CD4-positive, CD25-positive, alpha-beta regulatory T cell (primary cell): ENCODE results near the gene P2RY11. TPM values are rescaled to one million over a fixed set of nuclear protein-coding genes. Genes with fewer than 3 reads are reported as not detected.
A peak's percentile ranks its signal among the peaks of the same experiment; 100 is the strongest.

ENCODE experiments used
- ATAC-seq, 2 donors: fragments of 150-1000 bp; cut with Tn5 transposase; one replicate each; pipeline ENCODE4 v1.10.0; 2021; ENCODE audit warnings: low read depth in 2 of 2, moderate number of reproducible peaks in 2 of 2, moderate library complexity in 1 of 2
- DNase-seq, 3 donors: peaks; one replicate each; pipeline versions ENCODE4 v3.0.0 to v3.0.0-alpha.2; 2012 to 2022; ENCODE audit warnings: mixed read lengths in 1 of 3
- H3K27ac ChIP-seq: one replicate; pipeline ENCODE4 v1.7.0; 2013; ENCODE audit warnings: mild to moderate bottlenecking, low read length; ENCODE audit not compliant: insufficient read depth, poor library complexity, severe bottlenecking
- H3K27me3 ChIP-seq: one replicate; pipeline ENCODE4 v1.7.0; 2013; ENCODE audit warnings: low read length; ENCODE audit not compliant: control insufficient read depth, insufficient read depth
- H3K36me3 ChIP-seq: one replicate; pipeline ENCODE4 v1.7.0; 2013; ENCODE audit warnings: mild to moderate bottlenecking, low read length, moderate library complexity; ENCODE audit not compliant: control insufficient read depth, insufficient read depth
- H3K4me1 ChIP-seq: 2 replicates; pipeline ENCODE4 v1.7.0; 2013; ENCODE audit warnings: mild to moderate bottlenecking, low read length; ENCODE audit not compliant: insufficient read depth, control insufficient read depth, poor library complexity, severe bottlenecking
- H3K4me3 ChIP-seq: one replicate; pipeline ENCODE4 v1.7.0; 2013; ENCODE audit warnings: low read depth, mild to moderate bottlenecking, low read length, moderate library complexity
- H3K9me3 ChIP-seq, 2 experiments: 1 replicate in 1 of 2; 2 replicates in 1 of 2; pipeline ENCODE4 v1.7.0; 2013; ENCODE audit warnings: low read length in 2 of 2, mild to moderate bottlenecking in 1 of 2, moderate library complexity in 1 of 2; ENCODE audit not compliant: control insufficient read depth in 2 of 2
- H3K27ac Mint-ChIP-seq, 3 donors: one replicate each; pipeline ENCODE4 v1.8.0; 2020 to 2022; ENCODE audit warnings: mild to moderate bottlenecking in 3 of 3, mixed read lengths in 3 of 3, moderate library complexity in 2 of 3
- H3K27me3 Mint-ChIP-seq: one replicate; pipeline ENCODE4 v1.8.0; 2022; ENCODE audit warnings: mild to moderate bottlenecking, mixed read lengths
- H3K36me3 Mint-ChIP-seq: one replicate; pipeline ENCODE4 v1.8.0; 2020; ENCODE audit warnings: mixed read lengths
- H3K4me1 Mint-ChIP-seq, 4 donors: one replicate each; pipeline ENCODE4 v1.8.0; 2020 to 2022; ENCODE audit warnings: mixed read lengths in 4 of 4, mild to moderate bottlenecking in 1 of 4
- H3K4me3 Mint-ChIP-seq, 4 donors: one replicate each; pipeline ENCODE4 v1.8.0; 2020 to 2022; ENCODE audit warnings: mild to moderate bottlenecking in 4 of 4, mixed read lengths in 4 of 4, moderate library complexity in 3 of 4
- H3K9me3 Mint-ChIP-seq, 7 donors: one replicate each; pipeline ENCODE4 v1.8.0; 2020 to 2022; ENCODE audit warnings: mixed read lengths in 7 of 7, mild to moderate bottlenecking in 3 of 7, moderate library complexity in 2 of 7
- polyA plus RNA-seq, 4 donors: library from polyadenylated mRNA; unstranded; fragments of 300-500 nt; fragmentation: Illumina TruSeq; gene quantifications; one replicate each; pipeline ENCODE4 v1.2.3, GENCODE V29; 2021
- total RNA-seq: library from RNA; stranded (reverse); gene quantifications from one replicate; pipeline ENCODE4 v1.2.3, GENCODE V29; 2022

P2RY11 gene
- total and polyA plus RNA-seq, 5 donors from 2014 or later = 0.64 to 23.0 (median 2.0) TPM

DNA sequence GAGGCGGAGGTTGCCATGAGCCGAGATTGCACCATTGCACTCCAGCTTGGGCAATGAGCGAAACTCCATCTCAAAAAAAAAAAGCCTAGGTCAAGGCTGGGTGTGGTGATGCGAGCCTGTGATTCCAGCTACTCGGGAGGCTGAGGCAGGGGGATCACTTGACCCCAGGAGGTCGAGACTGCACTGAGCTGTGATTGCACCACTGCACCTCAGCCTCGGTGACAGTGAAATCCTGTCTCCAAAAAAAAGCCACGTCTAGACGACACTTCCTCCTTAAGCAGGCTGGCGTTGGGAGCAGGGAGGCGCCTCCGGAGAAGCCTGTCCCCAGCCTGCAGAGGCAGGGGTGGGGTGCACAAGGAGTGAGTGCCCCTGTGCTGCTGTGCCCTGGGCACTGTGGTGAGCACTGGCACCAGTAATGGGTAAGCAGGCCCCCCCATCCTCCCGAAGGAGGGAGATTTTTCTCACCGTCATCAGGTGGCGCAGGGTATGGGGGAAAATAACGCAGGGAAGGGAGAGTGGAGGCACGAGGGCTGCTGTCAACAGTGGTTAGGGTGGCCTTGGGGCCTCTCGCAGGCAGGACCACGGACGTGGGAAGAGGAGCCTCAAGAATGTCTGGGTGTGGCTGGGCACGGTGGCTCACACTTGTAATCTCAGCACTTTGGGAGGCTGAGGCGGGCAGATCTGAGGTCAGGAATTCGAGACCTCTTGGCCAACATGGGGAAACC, 706 bp downstream of the P2RY11 start:
- H3K36me3 ChIP-seq = peaks cover 50% of the 10 kb centered on the region
- Mint-ChIP-seq H3K4me1 (peaks cover 2 to 46% (median 15%) of the 10 kb centered on the region in 4 donors), H3K27ac (peak overlapping the region; percentile 82 to 94 (median 86)), H3K4me3 (peak overlapping the region in 3 of 4 donors; percentile 67 to 89 (median 80)), H3K27me3 (no peaks in the 10 kb centered on the region), H3K9me3 (no peaks in the 10 kb centered on the region), H3K36me3 (peaks cover 17% of the 10 kb centered on the region)
- no peak overlapping the region for H3K4me3 ChIP-seq
- ATAC-seq (peak in 1 of 2 donors; percentile 7), DNase-seq (no peak)
- no peaks in the 10 kb centered on the region for H3K27me3 ChIP-seq
- no peaks in the 10 kb centered on the region for H3K9me3 ChIP-seq
- H3K4me1 ChIP-seq = peaks cover 39% of the 10 kb centered on the region
- H3K27ac ChIP-seq = peak overlapping the region; percentile 58

DNA sequence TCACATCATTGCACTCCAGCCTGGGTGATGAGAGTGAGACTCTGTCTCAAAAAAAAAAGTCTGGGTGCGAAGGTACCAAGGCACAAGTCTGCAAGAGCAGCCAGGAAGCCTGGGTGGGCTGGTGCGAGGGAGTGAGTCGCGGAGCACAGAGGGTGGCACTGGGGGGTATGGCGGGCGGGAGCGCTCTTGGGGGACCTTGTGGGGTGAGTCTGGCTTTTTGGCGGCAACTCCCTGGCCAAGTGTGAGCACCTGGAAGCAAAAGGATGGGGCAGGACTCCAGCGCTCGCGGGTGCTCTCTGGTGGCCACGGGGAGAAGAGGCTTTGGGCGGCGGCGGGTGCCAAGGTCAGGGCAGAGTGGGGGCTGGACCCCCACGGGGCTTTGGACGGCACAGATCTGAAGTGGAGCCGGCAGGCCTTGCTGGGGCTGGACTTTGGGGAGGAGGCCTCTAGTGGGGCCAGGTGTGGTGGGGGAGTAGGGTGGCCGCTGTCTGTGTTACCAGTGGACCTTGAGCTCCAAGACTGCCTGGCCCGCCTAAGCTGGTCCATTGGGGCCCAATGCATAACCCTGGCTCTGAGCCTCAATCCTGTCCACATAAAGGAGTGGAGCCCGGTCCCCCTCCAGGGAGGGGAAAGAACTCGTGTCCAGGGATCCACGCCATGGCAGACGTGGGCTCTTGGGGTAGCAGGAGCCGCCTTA, 1.6 kb downstream of the P2RY11 start:
- Histone ChIP-seq H3K9me3 (no peaks in the 10 kb centered on the region), H3K4me3 (peak overlapping the region; percentile 44), H3K36me3 (peaks cover 54% of the 10 kb centered on the region), H3K27me3 (no peaks in the 10 kb centered on the region), H3K4me1 (peaks cover 32% of the 10 kb centered on the region), H3K27ac (peak overlapping the region; percentile 58)
- Mint-ChIP-seq H3K9me3 (no peaks in the 10 kb centered on the region), H3K4me1 (peaks cover 0 to 42% (median 11%) of the 10 kb centered on the region in 4 donors), H3K27me3 (no peaks in the 10 kb centered on the region), H3K4me3 (peak overlapping the region; percentile 67 to 89 (median 80)), H3K27ac (peak overlapping the region in 2 of 3 donors; percentile 82 to 86), H3K36me3 (peaks cover 19% of the 10 kb centered on the region)
- peak; percentile 41 to 67 (median 62) for DNase-seq
- ATAC-seq = peak; percentile 52 to 64

DNA sequence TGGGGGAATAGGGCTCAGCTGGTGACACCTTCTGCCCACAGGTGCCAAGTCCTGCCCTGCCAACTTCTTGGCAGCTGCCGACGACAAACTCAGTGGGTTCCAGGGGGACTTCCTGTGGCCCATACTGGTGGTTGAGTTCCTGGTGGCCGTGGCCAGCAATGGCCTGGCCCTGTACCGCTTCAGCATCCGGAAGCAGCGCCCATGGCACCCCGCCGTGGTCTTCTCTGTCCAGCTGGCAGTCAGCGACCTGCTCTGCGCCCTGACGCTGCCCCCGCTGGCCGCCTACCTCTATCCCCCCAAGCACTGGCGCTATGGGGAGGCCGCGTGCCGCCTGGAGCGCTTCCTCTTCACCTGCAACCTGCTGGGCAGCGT, 2.1 kb downstream of the P2RY11 start:
- peak overlapping the region; percentile 58 for H3K27ac ChIP-seq
- Mint-ChIP-seq H3K36me3 (peaks cover 19% of the 10 kb centered on the region), H3K27me3 (no peaks in the 10 kb centered on the region), H3K4me3 (peak overlapping the region in 1 of 4 donors; percentile 89), H3K4me1 (peaks cover 0 to 41% (median 11%) of the 10 kb centered on the region in 4 donors), H3K27ac (no peak overlapping the region), H3K9me3 (no peaks in the 10 kb centered on the region)
- peaks cover 33% of the 10 kb centered on the region for H3K4me1 ChIP-seq
- no peaks in the 10 kb centered on the region for H3K27me3 ChIP-seq
- H3K36me3 ChIP-seq = peaks cover 54% of the 10 kb centered on the region
- no peaks in the 10 kb centered on the region for H3K9me3 ChIP-seq
- no peak overlapping the region for H3K4me3 ChIP-seq
- ATAC-seq (no peak), DNase-seq (no peak)

DNA sequence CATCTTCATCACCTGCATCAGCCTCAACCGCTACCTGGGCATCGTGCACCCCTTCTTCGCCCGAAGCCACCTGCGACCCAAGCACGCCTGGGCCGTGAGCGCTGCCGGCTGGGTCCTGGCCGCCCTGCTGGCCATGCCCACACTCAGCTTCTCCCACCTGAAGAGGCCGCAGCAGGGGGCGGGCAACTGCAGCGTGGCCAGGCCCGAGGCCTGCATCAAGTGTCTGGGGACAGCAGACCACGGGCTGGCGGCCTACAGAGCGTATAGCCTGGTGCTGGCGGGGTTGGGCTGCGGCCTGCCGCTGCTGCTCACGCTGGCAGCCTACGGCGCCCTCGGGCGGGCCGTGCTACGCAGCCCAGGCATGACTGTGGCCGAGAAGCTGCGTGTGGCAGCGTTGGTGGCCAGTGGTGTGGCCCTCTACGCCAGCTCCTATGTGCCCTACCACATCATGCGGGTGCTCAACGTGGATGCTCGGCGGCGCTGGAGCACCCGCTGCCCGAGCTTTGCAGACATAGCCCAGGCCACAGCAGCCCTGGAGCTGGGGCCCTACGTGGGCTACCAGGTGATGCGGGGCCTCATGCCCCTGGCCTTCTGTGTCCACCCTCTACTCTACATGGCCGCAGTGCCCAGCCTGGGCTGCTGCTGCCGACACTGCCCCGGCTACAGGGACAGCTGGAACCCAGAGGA, 2.6 kb downstream of the P2RY11 start:
- ATAC-seq (no peak), DNase-seq (no peak)
- Mint-ChIP-seq H3K36me3 (peaks cover 19% of the 10 kb centered on the region), H3K27ac (peak overlapping the region in 1 of 3 donors; percentile 15), H3K4me1 (peaks cover 0 to 46% (median 11%) of the 10 kb centered on the region in 4 donors), H3K4me3 (no peak overlapping the region), H3K27me3 (no peaks in the 10 kb centered on the region), H3K9me3 (no peaks in the 10 kb centered on the region)
- Histone ChIP-seq H3K9me3 (no peaks in the 10 kb centered on the region), H3K4me3 (no peak overlapping the region), H3K27me3 (no peaks in the 10 kb centered on the region), H3K36me3 (peaks cover 52% of the 10 kb centered on the region), H3K4me1 (peaks cover 39% of the 10 kb centered on the region), H3K27ac (no peak overlapping the region)

DNA sequence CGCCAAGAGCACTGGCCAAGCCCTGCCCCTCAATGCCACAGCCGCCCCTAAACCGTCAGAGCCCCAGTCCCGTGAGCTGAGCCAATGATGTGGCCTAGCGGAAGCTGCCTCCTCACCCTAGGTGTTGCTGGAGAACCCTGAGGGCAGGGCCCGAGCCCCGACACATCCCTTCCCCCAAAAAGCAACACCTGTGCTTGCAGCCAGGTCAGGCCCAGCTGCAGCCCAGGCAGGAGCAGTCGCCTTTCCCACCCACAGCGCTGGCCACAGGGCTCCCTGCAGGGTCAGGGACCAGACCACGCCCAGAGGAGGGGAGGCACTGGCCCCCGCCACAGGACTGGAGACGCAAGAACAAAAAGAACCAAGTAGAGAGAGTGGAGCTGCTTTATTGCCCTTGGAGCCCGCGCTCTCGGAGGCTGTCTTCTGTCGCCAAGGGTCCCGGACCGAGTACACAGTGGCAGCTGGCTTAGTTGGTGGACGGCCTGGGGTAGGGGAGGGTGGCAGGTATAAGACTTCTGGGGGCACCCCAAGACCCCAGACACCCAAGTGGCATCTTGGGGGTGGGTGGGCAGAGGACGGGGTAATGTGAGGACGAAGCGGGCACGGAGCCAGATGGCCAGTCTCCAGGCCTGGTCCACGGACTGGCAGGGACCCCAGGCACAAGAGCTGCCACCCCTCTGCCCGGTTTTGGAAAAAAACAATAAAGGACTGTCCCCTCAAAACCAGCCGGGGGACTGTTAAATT, 3.3 kb downstream of the P2RY11 start:
- Histone ChIP-seq H3K27ac (no peak overlapping the region), H3K9me3 (no peaks in the 10 kb centered on the region), H3K36me3 (peaks cover 45% of the 10 kb centered on the region), H3K4me1 (peaks cover 42% of the 10 kb centered on the region), H3K4me3 (no peak overlapping the region), H3K27me3 (no peaks in the 10 kb centered on the region)
- DNase-seq (no peak), ATAC-seq (no peak)
- Mint-ChIP-seq H3K4me1 (peaks cover 0 to 48% (median 14%) of the 10 kb centered on the region in 4 donors), H3K4me3 (peak overlapping the region in 1 of 4 donors; percentile 47), H3K27ac (peak overlapping the region in 1 of 3 donors; percentile 15), H3K27me3 (no peaks in the 10 kb centered on the region), H3K36me3 (peaks cover 12% of the 10 kb centered on the region), H3K9me3 (no peaks in the 10 kb centered on the region)

DNA sequence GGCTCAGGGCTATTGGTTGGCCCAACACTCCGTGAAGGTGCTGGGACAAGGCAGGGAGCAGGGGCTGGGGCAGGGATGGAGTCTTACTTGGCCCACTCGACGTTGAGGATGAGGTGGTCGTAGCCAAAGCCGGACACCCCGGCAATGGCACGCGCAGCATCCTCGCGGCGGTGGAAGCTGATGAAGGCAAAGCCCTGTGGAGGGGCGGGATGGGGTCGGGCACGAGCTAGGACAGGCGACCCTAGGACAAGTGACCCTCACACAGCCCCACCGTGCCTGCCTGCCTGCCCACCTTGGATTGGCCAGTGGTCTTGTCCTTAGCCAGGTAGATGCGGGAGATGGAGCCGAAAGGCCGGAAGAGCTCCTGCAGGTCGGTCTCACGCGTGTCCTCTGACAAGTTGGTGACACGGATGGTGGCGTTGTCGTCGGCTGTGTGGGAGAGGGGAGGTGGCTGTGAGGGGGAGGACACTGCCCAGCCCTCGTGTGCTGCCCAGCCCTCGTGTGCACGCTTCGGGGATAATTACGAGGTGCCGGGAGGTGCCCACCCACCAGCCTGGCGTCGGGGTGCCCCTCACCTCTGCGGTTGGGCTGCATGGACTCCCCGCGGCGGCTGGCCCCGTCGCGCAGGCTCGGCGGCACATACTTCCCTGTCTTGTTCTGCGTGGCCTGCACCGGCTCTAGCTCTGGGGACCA, 4.0 kb downstream of the P2RY11 start:
- Histone ChIP-seq H3K27me3 (no peaks in the 10 kb centered on the region), H3K4me3 (no peak overlapping the region), H3K27ac (no peak overlapping the region), H3K9me3 (no peaks in the 10 kb centered on the region), H3K4me1 (peaks cover 42% of the 10 kb centered on the region), H3K36me3 (peaks cover 39% of the 10 kb centered on the region)
- H3K4me3 Mint-ChIP-seq = peak overlapping the region in 1 of 4 donors; percentile 47
- DNase-seq (no peak), ATAC-seq (no peak)
- no peak overlapping the region for H3K27ac Mint-ChIP-seq
- H3K27me3 Mint-ChIP-seq = no peaks in the 10 kb centered on the region
- H3K36me3 Mint-ChIP-seq = peaks cover 11% of the 10 kb centered on the region
- H3K4me1 Mint-ChIP-seq = peaks cover 0 to 50% (median 16%) of the 10 kb centered on the region in 4 donors
- no peaks in the 10 kb centered on the region for H3K9me3 Mint-ChIP-seq
